GM19099 (cell line): Measurements from ENCODE around the gene ANTKMT.

Source experiments
- POLR2A ChIP-seq: IDR thresholded peaks from 3 replicates; pipeline ENCODE4 v1.6.1; 2011; ENCODE audit warnings: low read depth; ENCODE audit not compliant: insufficient read length; ENCODE audit errors: extremely low read depth

Gene ANTKMT

GRCh38 chr16:678858-679813, 41.8 kb upstream of the ANTKMT start:
- TF ChIP-seq POLR2A = no peak

- TF ChIP-seq POLR2A = peak; percentile 81
Measured at GRCh38 chr16:679814-680624, 40.9 kb upstream of the ANTKMT start, which contains the start of gene STUB1. TSS of gene STUB1 (plus strand) at chr16:680410. CDS start at chr16:680526, 116 bp downstream.

GRCh38 chr16:680625-680945, 40.4 kb upstream of the ANTKMT start:
- no peak for TF ChIP-seq POLR2A

GRCh38 chr16:680967-681745, 39.8 kb upstream of the ANTKMT start:
- TF ChIP-seq POLR2A = peak; percentile 22

GRCh38 chr16:681746-682427, 39.1 kb upstream of the ANTKMT start:
- no peak for TF ChIP-seq POLR2A

GRCh38 chr16:682493-683395, 38.2 kb upstream of the ANTKMT start:
- TF ChIP-seq POLR2A = no peak

GRCh38 chr16:683396-684070, 37.4 kb upstream of the ANTKMT start:
- TF ChIP-seq POLR2A = no peak

GRCh38 chr16:684071-684794, 36.7 kb upstream of the ANTKMT start, which contains the start of gene JMJD8:
TSS of gene JMJD8 (minus strand) at chr16:684334. CDS start at chr16:684319, 15 bp downstream.
- TF ChIP-seq POLR2A = peak; percentile 96

GRCh38 chr16:684961-685696, 35.8 kb upstream of the ANTKMT start:
- no peak for TF ChIP-seq POLR2A

- no peak for TF ChIP-seq POLR2A
Measured at GRCh38 chr16:685967-686366, 35.0 kb upstream of the ANTKMT start.

- TF ChIP-seq POLR2A = no peak
Measured at GRCh38 chr16:686459-687260, 34.3 kb upstream of the ANTKMT start.

GRCh38 chr16:687499-687898, 33.4 kb upstream of the ANTKMT start:
- TF ChIP-seq POLR2A = no peak
